B cell (primary cell): ENCODE measurements around the gene RGS19. TPM values are rescaled to one million over a fixed set of nuclear protein-coding genes. Genes with fewer than 3 reads are reported as not detected.

Source experiments
- ATAC-seq: fragments of 200-7000 bp; cut with Tn5 transposase; one replicate; pipeline ENCODE4 v1.10.0; 2021; ENCODE audit warnings: low read depth, mild to moderate bottlenecking, moderate number of reproducible peaks, moderate library complexity
- CTCF ChIA-PET: fragments of 350-600 bp; sonication (Branson Sonifier 250); formaldehyde crosslinking; loops from one replicate; lab custom pipeline; 2021; ENCODE audit warnings: antibody characterized with exemption, inconsistent platforms; lab: Charles Lee
- POLR2A ChIA-PET: fragments of 350-600 bp; sonication (Branson Sonifier 250); formaldehyde crosslinking; loops from one replicate; lab custom pipeline; 2021; ENCODE audit warnings: antibody characterized with exemption; lab: Charles Lee
- DNase-seq: peaks from one replicate; pipeline ENCODE4 v3.0.0; 2013
- H2AFZ ChIP-seq: 2 replicates; pipeline ENCODE4 v1.6.1; 2012; ENCODE audit warnings: mild to moderate bottlenecking, low read depth, low read length; ENCODE audit not compliant: insufficient read depth, poor library complexity, severe bottlenecking
- H3K27ac ChIP-seq, 2 donors: 1 replicate in 1 of 2; 2 replicates in 1 of 2; pipeline ENCODE4 v1.5.1; 2012 to 2013; ENCODE audit warnings: low read length in 2 of 2, mild to moderate bottlenecking in 2 of 2, moderate library complexity in 1 of 2
- H3K27me3 ChIP-seq, 4 experiments: fragments of 200-600 bp in 1 of 4; sonication (generic) in 1 of 4; replicated peaks in 1 of 4; 1 replicate in 2 of 4; 2 replicates in 2 of 4; pipeline versions ENCODE4 v1.6.1 to v1.7.0; 2013 to 2016; ENCODE audit warnings: low read length in 3 of 4, mild to moderate bottlenecking in 2 of 4, mixed read lengths in 1 of 4, moderate library complexity in 1 of 4; ENCODE audit not compliant: insufficient read depth in 4 of 4, control insufficient read depth in 3 of 4; ENCODE audit errors: control extremely low read depth in 1 of 4
- H3K36me3 ChIP-seq, 2 experiments: replicated peaks in 1 of 2; 1 replicate in 1 of 2; 2 replicates in 1 of 2; pipeline versions ENCODE4 v1.6.1 to v1.7.1; 2013; ENCODE audit warnings: low read length in 1 of 2; ENCODE audit not compliant: insufficient read depth in 2 of 2, control insufficient read depth in 1 of 2; ENCODE audit errors: control extremely low read depth in 1 of 2, extremely low read depth in 1 of 2
- H3K4me1 ChIP-seq, 2 donors: fragments of 200-600 bp in 1 of 2; sonication (generic) in 1 of 2; 1 replicate in 1 of 2; 2 replicates in 1 of 2; pipeline versions ENCODE4 v1.5.1 to v1.6.1; 2013 to 2017; ENCODE audit warnings: low read length in 2 of 2; ENCODE audit not compliant: control insufficient read depth in 2 of 2, insufficient read depth in 2 of 2
- H3K4me2 ChIP-seq: replicated peaks from 2 replicates; pipeline ENCODE3; 2012; ENCODE audit warnings: mild to moderate bottlenecking, low read depth, low read length; ENCODE audit not compliant: poor library complexity, severe bottlenecking
- H3K4me3 ChIP-seq, 5 experiments: fragments of 200-600 bp in 1 of 5; sonication (generic) in 1 of 5; 1 replicate in 3 of 5; 2 replicates in 2 of 5; pipeline versions ENCODE4 v1.5.1 to v1.7.0; 2011 to 2016; ENCODE audit warnings: low read length in 4 of 5, mild to moderate bottlenecking in 4 of 5, low read depth in 2 of 5, control low read depth in 1 of 5, moderate library complexity in 1 of 5; ENCODE audit not compliant: insufficient read depth in 1 of 5; ENCODE audit errors: control extremely low read depth in 1 of 5, extremely low read depth in 1 of 5
- H3K79me2 ChIP-seq: fragments of 200-600 bp; sonication (generic); one replicate; pipeline ENCODE4 v1.6.0; 2016; ENCODE audit warnings: low read length; ENCODE audit not compliant: control insufficient read depth, insufficient read depth
- H3K9ac ChIP-seq: fragments of 200-600 bp; sonication (generic); 2 replicates; pipeline ENCODE4 v1.6.1; 2017; ENCODE audit warnings: mild to moderate bottlenecking, low read length, moderate library complexity
- H3K9me3 ChIP-seq, 3 donors: one replicate each; pipeline versions ENCODE4 v1.6.1 to v1.7.1; 2013; ENCODE audit warnings: low read length in 2 of 3; ENCODE audit not compliant: control insufficient read depth in 2 of 3, insufficient read depth in 1 of 3; ENCODE audit errors: control extremely low read depth in 1 of 3
- H4K20me1 ChIP-seq: 2 replicates; pipeline ENCODE4 v1.6.0; 2012; ENCODE audit warnings: mild to moderate bottlenecking, low read length; ENCODE audit not compliant: insufficient read depth, control insufficient read depth, poor library complexity, severe bottlenecking
- H3K27ac Mint-ChIP-seq: one replicate; pipeline ENCODE4 v1.8.0; 2021; ENCODE audit warnings: mixed read lengths
- H3K27me3 Mint-ChIP-seq: one replicate; pipeline ENCODE4 v1.8.0; 2021; ENCODE audit warnings: mixed read lengths
- H3K4me1 Mint-ChIP-seq: one replicate; pipeline ENCODE4 v1.8.0; 2021; ENCODE audit warnings: mixed read lengths
- H3K4me3 Mint-ChIP-seq: one replicate; pipeline ENCODE4 v1.8.0; 2021; ENCODE audit warnings: mixed read lengths
- H3K9me3 Mint-ChIP-seq: one replicate; pipeline ENCODE4 v1.8.0; 2022; ENCODE audit warnings: mixed read lengths; ENCODE audit not compliant: insufficient read depth
- CTCF ChIP-seq: fragments of 200-600 bp; IDR thresholded peaks from one replicate; pipeline ENCODE4 v1.8.0; 2022; ENCODE audit warnings: antibody characterized with exemption, mild to moderate bottlenecking
- EZH2 ChIP-seq: IDR thresholded peaks from 2 replicates; pipeline ENCODE4 v1.6.1; 2012; ENCODE audit warnings: borderline replicate concordance, low read depth, mild to moderate bottlenecking, moderate library complexity, low read length; ENCODE audit not compliant: insufficient read depth, poor library complexity, severe bottlenecking
- WGBS: methylation state at CpG from one replicate; pipeline ENCODE4 v1.1.5; 2013; ENCODE audit warnings: missing lambda C conversion rate; ENCODE audit not compliant: insufficient coverage; 5-methylcytosine and 5-hydroxymethylcytosine counted together
- intact Hi-C: fragments of 100-400 bp; cut with micrococcal nuclease; formaldehyde crosslinking; loops from one replicate; pipeline ENCODE4 v1.10.0; 2022
- polyA plus RNA-seq: library from polyadenylated mRNA; depleted of rRNA; stranded (reverse); fragments of >200 nt; gene quantifications from 2 replicates; pipeline ENCODE4 v1.2.3, GENCODE V29; 2012
- total RNA-seq, 2 donors: library from RNA; stranded (reverse); fragments of 120-200 nt in 1 of 2; gene quantifications; 1 replicate in 1 of 2; 2 replicates in 1 of 2; pipeline versions ENCODE4 v1.2.3 to v1.2.4, GENCODE V29; 2013 to 2022

The RGS19 gene
- total and polyA plus RNA-seq, 2 donors (not counting 1 experiment from before 2014, with no cell fraction given): 69.4 to 203 TPM

- Histone ChIP-seq H3K4me1 (peaks cover 49 to 67% of the 10 kb centered on the region in 2 donors), H3K4me2 (peak overlapping the region; percentile 98), H2AFZ (no peak overlapping the region), H3K27ac (no peak overlapping the region), H3K9ac (peak overlapping the region; percentile 83), H3K4me3 (peak overlapping the region in 1 of 5 experiments; percentile 79), H4K20me1 (peaks cover 6% of the 10 kb centered on the region), H3K36me3 (no peaks in the 10 kb centered on the region), H3K9me3 (no peaks in the 10 kb centered on the region), H3K27me3 (no peaks in the 10 kb centered on the region), H3K79me2 (peaks cover 18% of the 10 kb centered on the region)
- peak overlapping the region; percentile 84 for H3K27ac Mint-ChIP-seq
- ATAC-seq (no peak), DNase-seq (no peak)
- H3K4me3 Mint-ChIP-seq: peak overlapping the region; percentile 88
- peaks cover 45% of the 10 kb centered on the region for H3K4me1 Mint-ChIP-seq
- intact Hi-C loops: loop anchor here (5.0 kb wide), 2 partner anchors 357 to 407 kb away; partner anchors contain the start of genes ARFRP1, RTEL1 and ZGPAT
- TF ChIP-seq EZH2 (no peak), CTCF (no peak)
- 77% methylated on average over 10 of the region's 12 CpGs for WGBS
- CTCF ChIA-PET: interaction anchor here (0.7 to 3.2 kb wide), 4 partner anchors 10 to 24 kb away, joined by 3 to 12 read pairs (median 4); partner anchors contain the start of genes LKAAEAR1 and RGS19
- POLR2A ChIA-PET: interaction anchor here (0.8 to 4.2 kb wide), 4 partner anchors 14 to 46 kb away, joined by 3 to 55 read pairs (median 3); partner anchors contain the start of genes OPRL1 and RGS19
- no peaks in the 10 kb centered on the region for H3K9me3 Mint-ChIP-seq
- H3K27me3 Mint-ChIP-seq: no peaks in the 10 kb centered on the region
Observed at GRCh38 chr20:64064145-64064698, 15.1 kb downstream of the RGS19 start.
